Prostate gland (tissue), 2 donors: ENCODE measurements around the gene BCL7C.

Source experiments
- POLR2A ChIP-seq: fragments of 450-650 bp; IDR thresholded peaks from one replicate; pipeline ENCODE4 v1.6.1; 2016; ENCODE audit warnings: antibody characterized with exemption, mild to moderate bottlenecking
- POLR2AphosphoS5 ChIP-seq: sonication (generic); formaldehyde crosslinking; IDR thresholded peaks from one replicate; pipeline ENCODE4 v1.6.1; 2017; ENCODE audit warnings: antibody characterized with exemption
- TF ChIP-seq, protein P1 (sequence below), 4 experiments: fragments of 200-600 bp in 2 of 4; fragments of 450-650 bp in 2 of 4; sonication (generic) in 2 of 4; IDR thresholded peaks; 1 replicate in 3 of 4; 2 replicates in 1 of 4; pipeline ENCODE4 v1.5.1; 2016 to 2019; ENCODE audit warnings: antibody characterized with exemption in 4 of 4, mild to moderate bottlenecking in 2 of 4, moderate library complexity in 2 of 4

DNA sequence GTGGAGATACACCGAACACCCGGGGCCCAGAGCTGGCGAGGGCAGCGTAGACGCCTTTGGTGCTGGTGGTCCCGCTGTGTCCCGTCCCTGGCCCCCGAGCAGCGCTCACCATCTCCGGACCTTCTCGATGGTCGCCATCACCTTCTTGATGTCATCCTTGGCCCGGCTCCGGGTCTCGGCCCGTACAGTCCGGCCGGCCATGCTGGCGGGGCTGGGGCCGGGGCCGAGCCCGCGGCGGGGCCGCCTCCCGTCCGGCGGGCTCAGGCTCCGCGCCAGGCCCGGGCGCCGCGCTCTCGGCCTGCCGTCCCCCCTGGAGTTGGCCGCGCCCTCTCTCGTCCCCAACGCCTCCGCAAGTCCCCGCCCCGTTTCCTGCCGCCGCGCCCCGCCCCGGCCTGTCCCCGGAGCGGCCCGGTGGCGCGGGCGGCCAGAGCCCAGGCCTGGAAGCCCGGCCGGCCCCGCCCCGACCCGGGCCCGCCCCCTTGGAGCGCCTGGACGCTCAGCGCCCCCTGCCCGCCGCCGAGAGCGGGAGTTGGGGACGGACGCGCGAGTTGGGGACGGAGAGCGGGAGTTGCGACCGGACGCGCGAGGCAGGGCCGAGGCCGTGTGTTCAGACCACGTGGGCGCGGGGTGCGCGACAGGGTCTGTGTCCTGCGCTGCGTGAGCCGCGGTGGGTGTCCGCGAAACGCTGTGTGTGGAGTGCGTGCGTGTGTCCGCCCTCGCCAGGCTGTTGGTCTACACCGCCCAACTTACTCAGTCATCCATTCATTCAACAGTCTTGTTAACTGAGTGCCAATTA is at the start of gene BCL7C:
- TF ChIP-seq, protein P1, sequence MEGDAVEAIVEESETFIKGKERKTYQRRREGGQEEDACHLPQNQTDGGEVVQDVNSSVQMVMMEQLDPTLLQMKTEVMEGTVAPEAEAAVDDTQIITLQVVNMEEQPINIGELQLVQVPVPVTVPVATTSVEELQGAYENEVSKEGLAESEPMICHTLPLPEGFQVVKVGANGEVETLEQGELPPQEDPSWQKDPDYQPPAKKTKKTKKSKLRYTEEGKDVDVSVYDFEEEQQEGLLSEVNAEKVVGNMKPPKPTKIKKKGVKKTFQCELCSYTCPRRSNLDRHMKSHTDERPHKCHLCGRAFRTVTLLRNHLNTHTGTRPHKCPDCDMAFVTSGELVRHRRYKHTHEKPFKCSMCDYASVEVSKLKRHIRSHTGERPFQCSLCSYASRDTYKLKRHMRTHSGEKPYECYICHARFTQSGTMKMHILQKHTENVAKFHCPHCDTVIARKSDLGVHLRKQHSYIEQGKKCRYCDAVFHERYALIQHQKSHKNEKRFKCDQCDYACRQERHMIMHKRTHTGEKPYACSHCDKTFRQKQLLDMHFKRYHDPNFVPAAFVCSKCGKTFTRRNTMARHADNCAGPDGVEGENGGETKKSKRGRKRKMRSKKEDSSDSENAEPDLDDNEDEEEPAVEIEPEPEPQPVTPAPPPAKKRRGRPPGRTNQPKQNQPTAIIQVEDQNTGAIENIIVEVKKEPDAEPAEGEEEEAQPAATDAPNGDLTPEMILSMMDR (IDR thresholded peaks at IDR 0.05): peak in 3 of 4 experiments; percentile 37 to 73 (median 64)
- TF ChIP-seq POLR2A (peak; percentile 36), POLR2AphosphoS5 (peak; percentile 22)
